ENCODE data around the gene FBLN1.

DNA sequence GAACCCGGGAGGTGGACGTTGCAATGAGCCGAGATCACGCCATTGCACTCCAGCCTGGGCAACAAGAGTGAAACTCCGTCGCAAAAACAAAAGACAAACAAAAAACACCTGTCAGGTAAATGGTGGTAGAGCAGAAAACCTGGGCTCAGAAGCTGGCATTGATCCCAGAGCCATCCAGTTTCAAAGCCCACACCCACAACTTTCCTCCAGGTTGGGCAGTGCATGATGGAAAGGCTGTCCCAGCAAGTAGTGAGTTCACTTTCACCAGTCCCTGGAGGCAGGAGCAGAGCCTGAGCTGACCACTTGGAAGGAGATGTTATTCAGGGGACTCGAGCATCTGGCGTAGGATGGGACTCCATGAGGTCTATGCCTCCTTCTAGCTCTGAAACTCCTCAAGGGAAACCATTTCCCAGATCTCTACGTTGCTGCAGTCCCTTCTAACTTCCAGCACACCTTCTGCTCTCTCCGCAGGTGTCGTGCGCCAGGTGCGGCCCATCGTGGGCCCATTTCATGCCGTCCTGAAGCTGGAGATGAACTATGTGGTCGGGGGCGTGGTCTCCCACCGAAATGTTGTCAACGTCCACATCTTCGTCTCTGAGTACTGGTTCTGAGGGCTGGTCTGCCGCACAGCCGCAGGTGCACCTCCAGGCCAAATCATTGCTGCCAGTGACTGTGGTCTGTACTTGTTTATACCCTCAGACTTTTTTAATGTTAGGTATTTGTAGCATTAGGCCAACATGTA lies 97.3 kb downstream of the FBLN1 start:
- TF ChIP-seq, protein P1, sequence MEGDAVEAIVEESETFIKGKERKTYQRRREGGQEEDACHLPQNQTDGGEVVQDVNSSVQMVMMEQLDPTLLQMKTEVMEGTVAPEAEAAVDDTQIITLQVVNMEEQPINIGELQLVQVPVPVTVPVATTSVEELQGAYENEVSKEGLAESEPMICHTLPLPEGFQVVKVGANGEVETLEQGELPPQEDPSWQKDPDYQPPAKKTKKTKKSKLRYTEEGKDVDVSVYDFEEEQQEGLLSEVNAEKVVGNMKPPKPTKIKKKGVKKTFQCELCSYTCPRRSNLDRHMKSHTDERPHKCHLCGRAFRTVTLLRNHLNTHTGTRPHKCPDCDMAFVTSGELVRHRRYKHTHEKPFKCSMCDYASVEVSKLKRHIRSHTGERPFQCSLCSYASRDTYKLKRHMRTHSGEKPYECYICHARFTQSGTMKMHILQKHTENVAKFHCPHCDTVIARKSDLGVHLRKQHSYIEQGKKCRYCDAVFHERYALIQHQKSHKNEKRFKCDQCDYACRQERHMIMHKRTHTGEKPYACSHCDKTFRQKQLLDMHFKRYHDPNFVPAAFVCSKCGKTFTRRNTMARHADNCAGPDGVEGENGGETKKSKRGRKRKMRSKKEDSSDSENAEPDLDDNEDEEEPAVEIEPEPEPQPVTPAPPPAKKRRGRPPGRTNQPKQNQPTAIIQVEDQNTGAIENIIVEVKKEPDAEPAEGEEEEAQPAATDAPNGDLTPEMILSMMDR (IDR thresholded peaks at IDR 0.05): no peak
- no peak for TF ChIP-seq POLR2A (IDR thresholded peaks at IDR 0.05)

All from transverse colon (tissue), 3 donors.